ENCODE results near the gene STX16.

The STX16 gene

DNA sequence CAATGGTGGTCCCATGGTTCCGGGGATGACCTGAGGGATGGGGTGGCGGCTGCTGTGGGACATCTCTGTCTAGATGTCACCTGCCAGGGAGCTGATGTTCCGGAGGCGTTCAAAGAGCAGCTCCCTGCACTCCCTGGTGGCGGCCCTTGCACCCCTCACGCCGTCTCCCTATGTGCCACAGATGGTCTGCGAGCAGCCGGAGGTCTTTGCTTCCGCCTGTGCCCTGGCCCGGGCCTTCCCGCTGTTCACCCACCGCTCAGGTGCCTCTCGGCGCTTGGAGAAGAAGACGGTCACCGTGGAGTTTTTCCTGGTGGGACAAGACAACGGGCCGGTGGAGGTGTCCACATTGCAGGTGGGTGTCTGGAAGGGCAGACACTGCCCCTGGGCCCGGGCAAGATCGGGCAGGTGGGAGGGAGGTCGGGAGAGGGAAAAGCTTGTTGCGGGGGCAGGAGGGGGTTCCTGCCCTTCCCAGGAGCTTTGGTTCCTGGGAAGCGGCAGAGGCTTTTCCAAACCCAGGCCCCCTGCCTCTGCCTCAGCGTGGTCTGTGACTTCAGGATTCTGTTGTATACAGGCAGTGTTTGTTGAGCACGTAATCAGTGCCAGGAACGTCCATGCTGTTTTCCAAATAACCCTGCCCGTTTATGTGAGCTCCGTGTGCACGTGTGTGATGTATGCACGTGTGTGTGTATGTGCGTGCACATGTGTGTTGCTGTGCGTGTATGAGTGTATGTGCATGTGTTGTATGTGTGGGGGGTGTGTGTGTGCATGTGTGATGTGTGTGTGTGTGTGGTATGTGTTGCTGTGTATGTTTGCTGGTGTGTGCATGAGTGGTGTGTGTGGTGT is 43.4 kb downstream of the STX16 start:
- Histone ChIP-seq H3K4me3 (replicated peaks; ENCODE audit: low read depth, low read length) (no peak overlapping the region), H3K27me3 (replicated peaks; ENCODE audit: control insufficient read depth, insufficient read depth, low read length) (no peaks in the 10 kb centered on the region), H3K36me3 (ENCODE audit: control insufficient read depth, insufficient read depth, low read length) (peaks cover 6% of the 10 kb centered on the region)
- no peak for DNase-seq (ENCODE audit: extremely low read depth, insufficient read length)
- TF ChIP-seq, protein P1, sequence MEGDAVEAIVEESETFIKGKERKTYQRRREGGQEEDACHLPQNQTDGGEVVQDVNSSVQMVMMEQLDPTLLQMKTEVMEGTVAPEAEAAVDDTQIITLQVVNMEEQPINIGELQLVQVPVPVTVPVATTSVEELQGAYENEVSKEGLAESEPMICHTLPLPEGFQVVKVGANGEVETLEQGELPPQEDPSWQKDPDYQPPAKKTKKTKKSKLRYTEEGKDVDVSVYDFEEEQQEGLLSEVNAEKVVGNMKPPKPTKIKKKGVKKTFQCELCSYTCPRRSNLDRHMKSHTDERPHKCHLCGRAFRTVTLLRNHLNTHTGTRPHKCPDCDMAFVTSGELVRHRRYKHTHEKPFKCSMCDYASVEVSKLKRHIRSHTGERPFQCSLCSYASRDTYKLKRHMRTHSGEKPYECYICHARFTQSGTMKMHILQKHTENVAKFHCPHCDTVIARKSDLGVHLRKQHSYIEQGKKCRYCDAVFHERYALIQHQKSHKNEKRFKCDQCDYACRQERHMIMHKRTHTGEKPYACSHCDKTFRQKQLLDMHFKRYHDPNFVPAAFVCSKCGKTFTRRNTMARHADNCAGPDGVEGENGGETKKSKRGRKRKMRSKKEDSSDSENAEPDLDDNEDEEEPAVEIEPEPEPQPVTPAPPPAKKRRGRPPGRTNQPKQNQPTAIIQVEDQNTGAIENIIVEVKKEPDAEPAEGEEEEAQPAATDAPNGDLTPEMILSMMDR (IDR thresholded peaks at IDR 0.05; ENCODE audit: insufficient read depth, low read length, poor library complexity, severe bottlenecking), result no peak

DNA sequence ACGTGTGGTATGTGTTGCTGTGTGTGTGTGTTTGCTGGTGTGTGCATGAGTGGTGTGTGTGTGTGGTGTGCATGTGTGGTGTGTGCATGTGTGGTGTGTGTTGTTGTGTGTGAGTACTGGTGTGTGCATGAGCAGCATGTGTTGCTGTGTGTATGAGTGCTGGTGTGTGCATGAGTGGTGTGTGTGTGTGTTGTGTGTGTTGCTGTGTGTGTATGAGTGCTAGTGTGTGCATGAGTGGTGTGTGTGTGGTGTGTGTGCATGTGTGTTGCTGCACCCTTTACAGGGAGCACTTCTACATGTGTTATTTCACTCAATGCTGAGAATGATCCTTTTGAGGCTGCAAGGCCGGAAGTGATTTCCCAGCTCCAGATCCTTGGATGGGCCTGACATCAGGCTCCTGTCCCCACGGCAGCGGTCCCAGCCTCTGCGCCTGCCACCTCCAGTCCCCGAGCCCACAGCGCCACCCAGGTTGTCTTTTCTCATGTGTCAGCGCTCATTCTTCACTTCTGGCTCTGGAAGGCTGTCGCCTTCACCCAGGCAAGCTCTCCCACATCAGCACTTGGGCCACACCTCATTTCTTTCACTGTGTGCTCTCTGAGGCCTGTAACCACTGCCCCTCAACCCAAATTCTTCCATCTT is 44.1 kb downstream of the STX16 start:
- TF ChIP-seq, protein P1 (IDR thresholded peaks at IDR 0.05; ENCODE audit: insufficient read depth, low read length, poor library complexity, severe bottlenecking), result no peak
- H3K4me3 ChIP-seq (replicated peaks; ENCODE audit: low read depth, low read length), result no peak overlapping the region
- no peaks in the 10 kb centered on the region for H3K27me3 ChIP-seq (replicated peaks; ENCODE audit: control insufficient read depth, insufficient read depth, low read length)
- H3K36me3 ChIP-seq (ENCODE audit: control insufficient read depth, insufficient read depth, low read length), result peaks cover 6% of the 10 kb centered on the region
- no peak for DNase-seq (ENCODE audit: extremely low read depth, insufficient read length)

DNA sequence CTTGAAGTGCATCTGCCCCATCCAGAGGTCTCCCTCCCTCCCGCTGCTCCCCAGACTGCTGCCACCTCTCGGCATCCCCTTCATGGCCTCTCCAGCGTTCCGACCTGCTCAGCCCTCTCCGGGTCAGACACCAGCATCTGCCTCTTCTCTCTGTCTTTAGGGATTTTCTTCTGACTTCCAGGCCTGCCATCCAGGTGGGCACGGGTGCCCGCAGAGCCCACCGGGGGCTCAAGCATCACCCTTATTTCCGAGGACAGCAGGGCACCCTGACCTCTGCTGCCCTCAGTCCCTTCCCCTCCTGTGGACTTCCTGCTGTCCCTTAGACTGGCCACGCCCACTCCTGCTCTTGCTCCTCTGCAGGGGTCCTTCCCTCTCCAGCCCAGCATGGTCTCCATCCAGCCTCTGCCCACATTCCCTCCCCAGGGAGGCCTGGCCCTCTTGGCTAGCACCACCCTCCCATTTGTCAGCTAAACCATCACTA is 44.9 kb downstream of the STX16 start:
- no peak overlapping the region for H3K4me3 ChIP-seq (replicated peaks; ENCODE audit: low read depth, low read length)
- no peak for DNase-seq (ENCODE audit: extremely low read depth, insufficient read length)
- H3K27me3 ChIP-seq (replicated peaks; ENCODE audit: control insufficient read depth, insufficient read depth, low read length), result no peaks in the 10 kb centered on the region
- TF ChIP-seq, protein P1 (IDR thresholded peaks at IDR 0.05; ENCODE audit: insufficient read depth, low read length, poor library complexity, severe bottlenecking), result no peak
- H3K36me3 ChIP-seq (ENCODE audit: control insufficient read depth, insufficient read depth, low read length), result peaks cover 8% of the 10 kb centered on the region

DNA sequence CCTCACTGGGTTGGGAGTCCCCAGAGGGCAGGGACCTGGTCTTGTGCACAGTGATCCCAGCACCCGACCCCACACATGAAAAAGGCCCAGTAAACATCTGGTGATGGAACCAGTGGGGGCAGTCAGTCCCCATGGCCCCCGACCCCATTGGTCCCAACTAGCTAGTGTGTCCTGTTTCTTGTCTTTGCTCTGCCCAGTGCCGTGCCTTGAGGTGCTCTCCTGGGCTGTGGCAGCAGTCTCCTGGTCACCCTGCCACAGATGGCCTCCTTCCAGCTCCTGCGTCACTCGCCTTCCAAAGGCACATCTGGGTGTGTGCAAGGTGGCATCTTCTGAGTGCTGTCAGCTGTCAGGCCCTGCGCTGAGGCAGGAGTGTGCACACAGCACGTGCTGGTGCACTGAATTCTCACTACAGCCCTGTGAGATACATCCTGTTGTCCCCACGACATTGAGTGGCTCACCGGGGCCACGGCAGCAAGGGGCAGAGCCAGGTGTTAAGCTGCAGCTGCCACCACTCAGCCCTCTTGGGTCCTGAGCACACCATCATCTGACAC is 45.4 kb downstream of the STX16 start:
- peaks cover 8% of the 10 kb centered on the region for H3K36me3 ChIP-seq (ENCODE audit: control insufficient read depth, insufficient read depth, low read length)
- H3K4me3 ChIP-seq (replicated peaks; ENCODE audit: low read depth, low read length), result no peak overlapping the region
- DNase-seq (ENCODE audit: extremely low read depth, insufficient read length), result no peak
- H3K27me3 ChIP-seq (replicated peaks; ENCODE audit: control insufficient read depth, insufficient read depth, low read length), result no peaks in the 10 kb centered on the region
- TF ChIP-seq, protein P1 (IDR thresholded peaks at IDR 0.05; ENCODE audit: insufficient read depth, low read length, poor library complexity, severe bottlenecking), result no peak

DNA sequence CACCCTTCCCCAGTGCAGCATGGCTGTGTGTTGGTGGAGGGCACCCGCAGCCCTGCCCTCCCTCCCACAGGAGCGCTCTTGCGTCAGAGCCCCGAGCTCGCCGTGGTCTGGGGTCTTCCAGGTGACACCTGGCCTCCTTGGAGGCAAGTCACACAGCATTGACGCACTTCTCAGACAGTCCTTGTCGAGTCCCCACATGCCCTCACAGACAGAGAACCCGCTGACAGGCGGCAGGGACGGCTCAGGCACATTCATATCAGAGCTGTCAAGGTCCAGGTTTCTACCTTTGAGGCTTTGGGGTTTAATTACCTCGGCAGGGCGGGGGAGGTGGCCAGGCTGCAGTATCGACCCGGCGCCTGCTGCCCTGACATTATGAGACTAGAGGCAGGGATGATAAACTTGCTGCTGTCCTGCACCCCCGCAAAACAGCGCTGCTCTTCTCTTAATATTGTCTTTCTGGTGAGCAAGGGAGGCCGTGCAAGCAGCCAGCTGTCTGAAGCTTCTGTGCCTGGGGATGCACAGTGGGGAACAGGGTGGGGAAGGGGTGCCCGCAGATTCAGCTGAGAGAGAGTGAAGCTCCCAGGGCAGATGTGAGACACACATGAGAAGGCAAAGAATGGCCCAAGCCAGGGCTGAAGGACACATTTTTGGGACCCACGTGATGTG is 46.3 kb downstream of the STX16 start:
- no peak for DNase-seq (ENCODE audit: extremely low read depth, insufficient read length)
- Histone ChIP-seq H3K36me3 (ENCODE audit: control insufficient read depth, insufficient read depth, low read length) (peaks cover 10% of the 10 kb centered on the region), H3K4me3 (replicated peaks; ENCODE audit: low read depth, low read length) (no peak overlapping the region), H3K27me3 (replicated peaks; ENCODE audit: control insufficient read depth, insufficient read depth, low read length) (no peaks in the 10 kb centered on the region)
- TF ChIP-seq, protein P1 (IDR thresholded peaks at IDR 0.05; ENCODE audit: insufficient read depth, low read length, poor library complexity, severe bottlenecking), result no peak
